ENCODE measurements around the gene CNTN1.

DNA sequence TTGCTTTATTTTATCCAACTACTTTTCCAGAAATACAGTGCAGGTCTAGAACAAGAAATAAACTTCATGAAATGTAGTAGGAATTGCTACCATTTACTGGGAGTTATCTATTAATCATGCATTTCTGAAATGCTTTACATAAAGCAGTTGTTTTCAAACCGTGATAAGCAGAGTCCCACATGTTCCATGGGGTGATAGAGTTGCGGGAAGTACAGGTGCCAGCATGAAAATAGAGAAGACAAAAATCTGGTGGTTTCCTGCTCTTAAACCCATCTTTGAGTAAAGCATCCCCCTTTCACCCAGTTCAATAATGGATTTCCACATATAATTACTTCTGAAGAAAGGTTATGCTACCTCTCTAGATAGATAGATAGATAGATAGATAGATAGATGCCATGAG lies 372.2 kb downstream of the CNTN1 start:
- TF ChIP-seq, protein P1, sequence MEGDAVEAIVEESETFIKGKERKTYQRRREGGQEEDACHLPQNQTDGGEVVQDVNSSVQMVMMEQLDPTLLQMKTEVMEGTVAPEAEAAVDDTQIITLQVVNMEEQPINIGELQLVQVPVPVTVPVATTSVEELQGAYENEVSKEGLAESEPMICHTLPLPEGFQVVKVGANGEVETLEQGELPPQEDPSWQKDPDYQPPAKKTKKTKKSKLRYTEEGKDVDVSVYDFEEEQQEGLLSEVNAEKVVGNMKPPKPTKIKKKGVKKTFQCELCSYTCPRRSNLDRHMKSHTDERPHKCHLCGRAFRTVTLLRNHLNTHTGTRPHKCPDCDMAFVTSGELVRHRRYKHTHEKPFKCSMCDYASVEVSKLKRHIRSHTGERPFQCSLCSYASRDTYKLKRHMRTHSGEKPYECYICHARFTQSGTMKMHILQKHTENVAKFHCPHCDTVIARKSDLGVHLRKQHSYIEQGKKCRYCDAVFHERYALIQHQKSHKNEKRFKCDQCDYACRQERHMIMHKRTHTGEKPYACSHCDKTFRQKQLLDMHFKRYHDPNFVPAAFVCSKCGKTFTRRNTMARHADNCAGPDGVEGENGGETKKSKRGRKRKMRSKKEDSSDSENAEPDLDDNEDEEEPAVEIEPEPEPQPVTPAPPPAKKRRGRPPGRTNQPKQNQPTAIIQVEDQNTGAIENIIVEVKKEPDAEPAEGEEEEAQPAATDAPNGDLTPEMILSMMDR (IDR thresholded peaks at IDR 0.05): no peak
- TF ChIP-seq POLR2A (IDR thresholded peaks at IDR 0.05): no peak
